SH-SY5Y (cell line): ENCODE data around the gene RALGDS.

Experiments used
- GATA2 ChIP-seq: IDR thresholded peaks from 2 replicates; pipeline ENCODE4 v1.6.1; 2011; ENCODE audit warnings: mild to moderate bottlenecking, low read depth, low read length
- GATA3 ChIP-seq: IDR thresholded peaks from 2 replicates; pipeline ENCODE4 v1.6.1; 2011; ENCODE audit warnings: low read depth, mild to moderate bottlenecking, low read length, moderate library complexity

RALGDS gene

DNA sequence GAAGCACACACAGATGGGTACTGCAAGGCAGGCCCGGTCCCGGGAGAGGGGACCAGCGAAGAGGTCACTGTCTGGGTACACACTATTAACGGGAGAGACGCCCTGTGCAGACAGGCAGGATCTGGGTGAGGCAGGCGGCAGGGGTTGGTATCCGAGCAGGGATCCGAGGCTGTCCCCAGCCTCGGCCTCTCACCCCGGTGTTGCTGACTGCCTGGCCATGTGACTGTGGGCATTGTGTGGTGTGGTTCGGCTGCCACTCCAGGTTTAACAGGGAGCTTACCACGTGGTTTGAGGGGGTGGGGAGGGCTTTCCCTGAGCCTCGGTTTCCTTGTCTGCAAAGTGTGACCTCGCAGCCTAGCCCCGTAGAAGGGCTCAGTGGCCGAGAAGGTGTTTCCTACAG, 11.1 kb upstream of the RALGDS start:
- TF ChIP-seq GATA3 = no peak
- TF ChIP-seq GATA2 = no peak

DNA sequence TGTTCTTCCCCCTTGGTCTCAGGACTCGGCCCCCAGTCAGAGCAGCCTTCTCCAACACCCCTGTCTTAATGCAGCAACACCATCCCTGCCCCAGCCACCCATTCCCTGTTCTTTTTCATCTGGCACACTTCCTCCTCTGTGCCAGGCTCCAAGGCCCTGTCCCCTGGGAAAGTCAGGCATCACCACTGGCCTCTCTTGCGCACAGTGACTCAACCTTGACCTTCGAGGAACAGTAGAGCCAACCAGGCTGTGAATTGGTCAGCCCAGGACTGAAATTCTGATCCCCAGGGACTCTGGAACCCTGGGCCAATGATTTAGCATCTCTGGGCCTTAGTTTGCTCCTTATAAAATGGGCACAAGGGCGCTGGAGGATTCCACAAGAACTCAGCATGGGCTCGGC, 10.5 kb upstream of the RALGDS start:
- TF ChIP-seq GATA3 (no peak), GATA2 (no peak)

DNA sequence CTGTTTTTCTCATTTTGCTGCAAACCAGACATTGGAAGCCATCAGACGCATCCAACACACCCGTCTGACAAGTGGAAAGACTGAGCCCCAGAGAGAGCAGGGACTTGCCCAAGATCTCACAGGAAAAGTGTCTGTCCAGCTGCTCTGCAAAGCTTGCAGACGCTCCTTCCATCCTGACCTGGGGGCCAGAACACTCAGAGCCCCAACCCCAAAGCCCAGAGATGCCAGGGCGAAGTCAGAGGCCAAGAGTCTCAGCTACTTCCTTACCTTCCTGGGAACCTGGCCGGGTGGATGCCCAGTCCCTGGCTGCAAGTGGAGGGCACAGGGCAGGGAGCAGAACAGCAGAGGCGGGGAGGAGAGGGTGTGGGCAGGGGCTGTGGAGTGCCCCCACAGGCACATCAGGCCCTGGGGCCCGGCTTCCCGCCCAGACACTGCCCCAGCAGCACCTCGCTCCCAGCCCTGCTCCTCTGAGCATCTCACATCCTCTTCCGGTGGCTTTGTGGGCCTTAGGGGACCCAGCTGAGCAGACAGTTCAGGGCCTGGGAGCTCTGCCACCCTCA, 9.7 kb upstream of the RALGDS start:
- TF ChIP-seq GATA3 (no peak), GATA2 (no peak)

GRCh38 chr9:133129001-133129795, 8.2 kb upstream of the RALGDS start:
- no peak for TF ChIP-seq GATA3
- TF ChIP-seq GATA2 = no peak

DNA sequence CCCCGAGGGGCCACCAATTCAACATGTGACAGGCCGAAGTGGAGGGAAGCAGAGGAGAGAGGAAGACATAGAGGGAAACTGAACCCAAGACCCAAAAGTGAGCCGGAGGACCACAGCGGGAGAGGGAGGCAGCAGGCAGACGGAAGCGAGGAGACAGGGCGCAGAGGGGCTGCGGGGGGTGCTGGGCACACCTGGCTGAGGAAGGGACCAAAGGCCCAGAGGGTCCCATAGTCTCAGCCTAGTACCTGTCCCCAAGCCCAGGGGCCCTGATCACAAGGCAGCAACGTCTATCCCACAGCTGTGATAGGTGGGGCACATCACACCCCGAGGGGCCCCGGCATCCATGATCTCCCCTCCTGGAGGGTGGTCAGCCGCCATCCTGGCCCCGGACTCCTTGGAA, 7.1 kb upstream of the RALGDS start:
- TF ChIP-seq GATA2 (no peak), GATA3 (no peak)

DNA sequence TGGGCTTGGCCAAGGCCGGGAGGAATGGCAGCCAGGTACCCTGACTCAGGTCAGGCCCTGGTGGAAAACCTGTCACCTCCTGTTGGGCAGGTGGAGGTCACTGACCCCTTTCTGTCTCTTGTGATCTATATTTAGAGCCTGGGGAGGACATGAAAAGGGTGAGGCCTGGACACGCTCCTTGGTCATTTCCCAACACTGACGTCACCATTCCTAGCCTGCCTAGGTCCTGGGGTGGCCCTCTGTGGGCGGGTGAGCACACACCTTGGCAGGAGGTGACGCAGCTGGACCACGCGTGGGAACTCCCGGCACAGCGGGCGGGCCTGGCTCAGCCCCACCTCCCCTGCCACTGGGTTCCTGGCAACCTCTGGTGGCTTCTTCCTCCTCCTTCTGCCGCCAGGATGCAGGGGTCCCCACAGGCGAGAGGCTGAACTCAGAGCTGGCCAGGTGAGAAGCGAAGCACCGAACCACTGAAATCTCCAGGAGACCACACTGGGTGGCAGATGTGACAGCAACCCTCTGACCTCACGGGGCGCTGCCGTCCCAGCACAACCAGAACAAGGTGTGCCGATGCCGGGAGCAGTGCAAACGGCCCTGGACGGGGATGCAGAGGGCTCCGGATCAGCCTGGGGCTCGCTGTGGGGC, 6.4 kb upstream of the RALGDS start:
- TF ChIP-seq GATA3 = no peak
- no peak for TF ChIP-seq GATA2

DNA sequence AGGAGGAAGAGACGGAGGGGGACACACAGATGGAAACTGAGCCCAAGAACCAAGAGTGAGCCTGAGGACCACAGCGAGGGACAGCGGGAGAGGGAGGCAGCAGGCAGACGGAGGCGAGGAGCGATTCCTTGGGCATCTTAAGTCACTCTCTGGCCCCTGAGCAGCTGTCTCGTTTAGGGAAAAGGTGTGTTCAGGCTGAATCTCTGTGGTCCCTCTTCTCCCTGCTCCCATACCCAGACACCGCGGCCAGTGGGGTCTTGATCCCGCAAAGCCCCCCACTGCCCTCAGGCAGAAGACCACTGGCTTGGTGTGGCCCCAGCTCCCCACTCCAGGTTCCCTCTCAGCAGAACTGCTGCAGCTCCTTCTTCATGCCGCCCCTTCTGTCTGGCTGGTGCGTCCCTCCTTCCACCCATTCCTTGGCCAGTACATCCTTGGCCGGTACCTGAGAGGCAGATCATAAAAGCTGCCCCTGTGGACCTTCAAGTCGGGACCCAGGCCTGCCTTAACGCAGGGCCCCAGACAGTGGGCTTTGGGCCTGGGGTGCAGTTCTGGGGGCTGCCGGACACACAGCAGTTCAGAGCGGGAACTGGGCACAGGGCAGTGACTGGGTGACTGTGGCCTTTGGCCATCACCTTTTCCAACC, 5.8 kb upstream of the RALGDS start:
- TF ChIP-seq GATA2 (no peak), GATA3 (no peak)

- TF ChIP-seq GATA3 (no peak), GATA2 (no peak)
Observed at GRCh38 chr9:133125941-133126696, 5.1 kb upstream of the RALGDS start.

DNA sequence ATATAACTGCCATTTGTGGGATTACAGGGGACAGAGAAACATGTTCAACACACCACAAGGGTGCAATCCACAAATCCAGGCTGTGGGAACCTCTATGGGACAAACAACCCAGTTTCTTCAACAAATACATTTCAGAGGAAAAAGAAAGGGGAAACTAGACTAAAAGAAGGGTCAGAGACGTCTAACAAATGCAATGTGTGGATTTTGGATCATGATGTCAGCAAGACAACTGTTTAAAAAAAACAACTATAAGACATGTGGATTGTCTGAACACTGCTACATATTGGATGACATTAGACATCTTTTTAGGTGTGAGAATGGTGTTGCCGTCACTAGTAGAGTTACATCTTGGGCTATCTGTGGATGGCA, 3.9 kb upstream of the RALGDS start:
- TF ChIP-seq GATA2 = no peak
- TF ChIP-seq GATA3 = no peak

GRCh38 chr9:133124123-133124906, 3.3 kb upstream of the RALGDS start:
- TF ChIP-seq GATA3 (no peak), GATA2 (no peak)

GRCh38 chr9:133122935-133123611, 2.0 kb upstream of the RALGDS start:
- no peak for TF ChIP-seq GATA3
- peak; percentile 49; the same call in 1 of the 2 replicates for TF ChIP-seq GATA2

DNA sequence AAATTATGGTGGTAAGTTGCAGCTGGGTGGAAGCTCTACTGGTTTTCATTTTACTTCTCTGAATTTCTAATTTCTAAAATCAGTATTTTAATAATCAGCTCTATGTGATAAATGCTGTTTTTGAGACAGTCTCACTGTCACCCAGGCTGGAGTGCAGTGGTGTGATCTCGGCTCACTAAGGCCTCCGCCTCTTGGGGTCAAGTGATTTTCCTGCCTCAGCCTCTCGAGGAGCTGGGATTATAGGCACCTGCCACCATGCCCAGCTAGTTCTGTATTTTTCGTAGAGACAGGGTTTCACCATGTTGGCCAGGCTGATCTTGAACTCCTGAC, 1.5 kb upstream of the RALGDS start:
- no peak for TF ChIP-seq GATA3
- no peak for TF ChIP-seq GATA2
